PC-3 (cell line): ENCODE measurements around the gene EYS. TPM values are rescaled to one million over a fixed set of nuclear protein-coding genes. Genes with fewer than 3 reads are reported as not detected.

Source experiments
- ATAC-seq: fragments of 200-7000 bp; cut with Tn5 transposase; 2 replicates; pipeline ENCODE4 v1.9.1; 2020; ENCODE audit warnings: mild to moderate bottlenecking, moderate library complexity
- BruUV-seq: library from RNA; stranded (reverse); fragments of 400-500 nt; replicated peaks from 2 replicates; lab custom pipeline; 2021; lab: Mats Ljungman, UMichigan
- CTCF ChIA-PET: fragments of 300-600 bp; sonication (Branson Sonifier 250); formaldehyde crosslinking; loops from one replicate; lab custom pipeline; 2022; ENCODE audit warnings: antibody characterized with exemption; lab: Charles Lee
- POLR2A ChIA-PET: fragments of 300-600 bp; sonication (Branson Sonifier 250); formaldehyde crosslinking; loops from one replicate; lab custom pipeline; 2022; ENCODE audit warnings: antibody characterized with exemption; ENCODE audit not compliant: unreplicated experiment; lab: Charles Lee
- DNase-seq: peaks from one replicate; pipeline ENCODE4 v3.0.0-alpha.2; 2015
- H2AFZ ChIP-seq: fragments of 300-600 bp; sonication (generic); 2 replicates; pipeline ENCODE4 v1.6.0; 2016; ENCODE audit warnings: antibody characterized with exemption, low read length
- H3F3A ChIP-seq: fragments of 300-600 bp; sonication (generic); one replicate; pipeline ENCODE4 v1.6.0; 2017; ENCODE audit warnings: antibody characterized with exemption, low read length, control low read depth, mild to moderate bottlenecking; ENCODE audit not compliant: unreplicated experiment
- H3K27ac ChIP-seq: fragments of 300-600 bp; sonication (generic); 2 replicates; pipeline ENCODE4 v1.5.1; 2016; ENCODE audit warnings: mild to moderate bottlenecking, low read length
- H3K27me3 ChIP-seq: fragments of 300-600 bp; sonication (generic); 2 replicates; pipeline ENCODE4 v1.6.1; 2016; ENCODE audit warnings: low read length, mixed read lengths
- H3K36me3 ChIP-seq: fragments of 300-600 bp; sonication (generic); 2 replicates; pipeline ENCODE4 v1.6.1; 2016; ENCODE audit warnings: low read depth, mixed run types, low read length, mixed read lengths
- H3K4me1 ChIP-seq: fragments of 300-600 bp; sonication (generic); 2 replicates; pipeline ENCODE4 v1.5.1; 2016; ENCODE audit warnings: low read length; ENCODE audit not compliant: insufficient read depth
- H3K4me2 ChIP-seq: fragments of 300-600 bp; sonication (generic); 2 replicates; pipeline ENCODE4 v1.6.0; 2016; ENCODE audit warnings: low read length
- H3K4me3 ChIP-seq: fragments of 300-600 bp; sonication (generic); 2 replicates; pipeline ENCODE4 v1.5.1; 2016; ENCODE audit warnings: mild to moderate bottlenecking, low read length, mixed read lengths
- H3K79me2 ChIP-seq: fragments of 300-600 bp; sonication (generic); 2 replicates; pipeline ENCODE4 v1.6.1; 2017; ENCODE audit warnings: low read length, mixed read lengths
- H3K9ac ChIP-seq: fragments of 300-600 bp; sonication (generic); 2 replicates; pipeline ENCODE4 v1.6.0; 2016; ENCODE audit warnings: mild to moderate bottlenecking, low read length
- H3K9me2 ChIP-seq: fragments of 300-600 bp; sonication (generic); replicated peaks from 2 replicates; pipeline ENCODE4 v1.6.1; 2016; ENCODE audit warnings: mixed run types, low read length, mixed read lengths
- H3K9me3 ChIP-seq: fragments of 300-600 bp; sonication (generic); 2 replicates; pipeline ENCODE4 v1.6.1; 2016; ENCODE audit warnings: low read length, mixed read lengths
- H4K20me1 ChIP-seq: fragments of 300-600 bp; sonication (generic); 2 replicates; pipeline ENCODE4 v1.6.1; 2016; ENCODE audit warnings: low read length, mixed read lengths
- CTCF ChIP-seq: fragments of 300-600 bp; sonication (generic); conservative IDR thresholded peaks from 2 replicates; pipeline ENCODE4 v1.5.1; 2017; ENCODE audit warnings: antibody characterized with exemption, low read depth, mild to moderate bottlenecking, low read length
- EZH2 ChIP-seq: fragments of 300-600 bp; sonication (generic); IDR thresholded peaks from one replicate; pipeline ENCODE4 v1.6.1; 2017; ENCODE audit warnings: antibody characterized with exemption, mild to moderate bottlenecking, low read length; ENCODE audit not compliant: unreplicated experiment
- EZH2phosphoT487 ChIP-seq: fragments of 300-600 bp; sonication (generic); IDR thresholded peaks from 2 replicates; pipeline ENCODE4 v1.6.1; 2018; ENCODE audit warnings: mild to moderate bottlenecking, antibody characterized with exemption, low read length, borderline replicate concordance
- intact Hi-C: fragments of 100-400 bp; cut with micrococcal nuclease; formaldehyde crosslinking; loops from 2 replicates; pipeline ENCODE4 v1.9.0; 2023
- total RNA-seq: library from RNA; depleted of rRNA; stranded (reverse); fragments of >200 nt; gene quantifications from 2 replicates; pipeline ENCODE4 v1.2.3, GENCODE V29; 2014

Gene EYS
- total RNA-seq, 1 experiment from 2014 or later, result 0.07 TPM

GRCh38 chr6:64145658-64146057 lies 1561.4 kb downstream of the EYS start:
- Histone ChIP-seq H3F3A (no peaks in the 10 kb centered on the region), H4K20me1 (no peaks in the 10 kb centered on the region), H3K4me2 (no peak overlapping the region), H3K27me3 (no peaks in the 10 kb centered on the region), H3K36me3 (no peaks in the 10 kb centered on the region), H3K79me2 (no peaks in the 10 kb centered on the region), H3K9me2 (no peaks in the 10 kb centered on the region), H3K4me3 (no peak overlapping the region), H2AFZ (no peak overlapping the region), H3K9me3 (no peaks in the 10 kb centered on the region), H3K4me1 (no peaks in the 10 kb centered on the region; the same call in 1 of the 2 replicates), H3K27ac (no peak overlapping the region), H3K9ac (no peak overlapping the region)
- DNase-seq, result no peak
- BruUV-seq, result no TSS peak
- ATAC-seq, result no peak
- no peak for TF ChIP-seq EZH2phosphoT487
- no peak for TF ChIP-seq CTCF
- TF ChIP-seq EZH2, result no peak
- intact Hi-C loops, result no loop called here
- ChIA-PET POLR2A (interaction anchor here (0.6 kb wide), 1 partner anchor 12 kb away, joined by 7 read pairs; no protein-coding TSS in a partner anchor), CTCF (no interaction called here)

DNA sequence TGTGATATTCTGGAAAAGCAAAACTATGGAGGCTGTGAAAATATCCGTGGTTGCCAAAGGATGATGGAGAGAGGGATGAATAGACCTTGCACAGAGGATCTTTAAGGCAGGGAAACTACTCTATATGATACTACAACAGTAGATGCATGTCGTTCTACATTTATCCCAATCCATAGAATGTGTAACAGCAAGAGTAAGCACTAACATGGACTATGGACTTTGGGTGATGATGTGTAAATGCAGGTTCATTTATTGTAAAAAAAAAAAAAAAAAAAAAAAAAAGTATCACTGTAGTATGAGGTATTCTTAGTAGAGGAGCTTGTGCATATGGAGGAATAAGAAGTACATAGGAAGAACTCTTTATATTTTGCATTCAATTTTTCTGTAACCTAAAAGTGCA lies 1563.9 kb downstream of the EYS start:
- ChIA-PET CTCF (no interaction called here), POLR2A (no interaction called here)
- ATAC-seq (no peak), DNase-seq (no peak)
- intact Hi-C loops, result no loop called here
- H2AFZ ChIP-seq, result no peak overlapping the region
- BruUV-seq, result no TSS peak
- no peaks in the 10 kb centered on the region for H3F3A ChIP-seq
- H3K4me2 ChIP-seq, result no peak overlapping the region
- no peak overlapping the region for H3K9ac ChIP-seq
- TF ChIP-seq EZH2 (no peak), EZH2phosphoT487 (no peak), CTCF (no peak)
- H3K27ac ChIP-seq, result no peak overlapping the region
- no peaks in the 10 kb centered on the region for H3K36me3 ChIP-seq
- no peaks in the 10 kb centered on the region for H3K27me3 ChIP-seq
- H3K9me3 ChIP-seq, result no peaks in the 10 kb centered on the region
- H3K4me1 ChIP-seq, result no peaks in the 10 kb centered on the region; the same call in 1 of the 2 replicates
- no peak overlapping the region for H3K4me3 ChIP-seq
- H3K9me2 ChIP-seq, result no peaks in the 10 kb centered on the region
- H4K20me1 ChIP-seq, result no peaks in the 10 kb centered on the region
- H3K79me2 ChIP-seq, result no peaks in the 10 kb centered on the region

DNA sequence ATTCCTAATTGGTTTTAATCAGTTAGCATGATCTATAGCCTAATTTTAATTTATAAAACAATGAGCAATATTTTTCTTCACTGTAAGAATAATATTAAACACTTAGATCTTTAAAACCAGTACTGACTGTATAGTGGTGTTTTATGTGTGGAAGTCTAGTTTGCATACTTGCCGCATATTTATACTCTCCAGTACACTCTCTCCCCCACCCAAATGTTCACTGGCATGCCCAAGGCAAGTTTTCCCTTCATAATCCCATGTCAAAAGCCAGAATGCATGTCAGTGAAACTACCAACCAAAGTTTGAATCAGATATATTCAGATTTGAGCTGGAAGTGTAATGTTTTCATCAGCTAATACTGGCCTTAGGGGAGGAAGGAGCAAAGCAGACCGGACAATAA lies 1565.3 kb downstream of the EYS start:
- no peaks in the 10 kb centered on the region for H3K9me3 ChIP-seq
- intact Hi-C loops, result no loop called here
- H3K79me2 ChIP-seq, result no peaks in the 10 kb centered on the region
- H3K9ac ChIP-seq, result no peak overlapping the region
- no peak for TF ChIP-seq EZH2phosphoT487
- no peak for TF ChIP-seq EZH2
- no peak for TF ChIP-seq CTCF
- no peak overlapping the region for H3K4me2 ChIP-seq
- H3K4me3 ChIP-seq, result no peak overlapping the region
- ChIA-PET POLR2A (no interaction called here), CTCF (no interaction called here)
- no peaks in the 10 kb centered on the region for H3K36me3 ChIP-seq
- no peaks in the 10 kb centered on the region for H4K20me1 ChIP-seq
- H2AFZ ChIP-seq, result no peak overlapping the region
- H3F3A ChIP-seq, result no peaks in the 10 kb centered on the region
- BruUV-seq, result no TSS peak
- no peak for ATAC-seq
- H3K4me1 ChIP-seq, result no peaks in the 10 kb centered on the region; the same call in 1 of the 2 replicates
- H3K27me3 ChIP-seq, result no peaks in the 10 kb centered on the region
- no peak overlapping the region for H3K27ac ChIP-seq
- no peaks in the 10 kb centered on the region for H3K9me2 ChIP-seq
- no peak for DNase-seq
